Stimulated activated naive CD8-positive, alpha-beta T cell treated with anti-CD3 and anti-CD28 coated beads, Interleukin-15, Interleukin-2, amounts not matched to agents 100 U/mL and 50 U/mL, for 24 hours (primary cell): Measurements from ENCODE around the gene KCNN3.

Source experiments
- ATAC-seq: fragments of 150-1000 bp; cut with Tn5 transposase; one replicate; pipeline ENCODE4 v1.10.0; 2021
- DNase-seq: peaks from one replicate; pipeline ENCODE4 v3.0.0; 2021

The KCNN3 gene

DNA sequence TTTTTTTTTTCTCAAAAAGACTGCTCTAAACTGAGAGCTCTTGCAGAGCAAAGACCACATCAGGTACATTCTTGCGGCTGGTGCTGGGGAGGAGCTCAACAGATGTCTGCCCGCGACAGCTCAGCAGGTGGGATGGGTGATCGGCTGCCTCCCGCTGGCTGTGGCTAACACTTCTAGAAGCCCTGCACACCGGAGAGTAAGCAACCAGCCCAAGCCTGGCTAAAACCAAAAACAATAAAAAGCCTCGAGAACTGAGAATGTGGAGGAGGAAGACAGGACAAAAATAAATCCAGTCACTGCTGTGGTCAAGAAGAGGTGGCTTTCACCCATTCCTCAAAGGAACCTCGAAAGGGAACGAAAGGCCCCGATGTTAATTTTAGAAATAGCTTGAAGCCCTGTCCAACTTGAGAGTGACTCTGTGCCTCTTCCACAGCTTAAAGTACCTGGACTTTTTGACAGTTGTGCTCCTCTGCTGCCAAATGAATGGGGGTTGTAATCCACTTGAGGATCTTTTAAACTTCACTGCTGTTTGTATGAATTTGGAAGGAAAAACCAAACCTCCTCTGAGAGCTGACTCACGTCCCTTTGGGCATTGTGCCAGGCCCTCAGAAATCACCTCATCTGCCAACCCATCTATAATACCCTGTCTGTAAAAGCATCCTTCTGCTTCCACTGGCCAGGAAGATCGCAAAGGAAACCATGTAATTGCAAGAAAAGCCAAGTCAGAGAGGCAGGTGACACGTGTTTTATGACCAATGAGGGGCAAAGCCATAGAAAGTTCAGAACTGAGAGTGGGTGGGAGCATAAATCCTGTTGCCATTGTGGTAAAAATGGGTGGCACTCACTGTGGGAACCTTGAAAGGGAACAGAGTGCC, 78.6 kb downstream of the KCNN3 start:
- peak; percentile 93 for ATAC-seq
- peak; percentile 76 for DNase-seq

DNA sequence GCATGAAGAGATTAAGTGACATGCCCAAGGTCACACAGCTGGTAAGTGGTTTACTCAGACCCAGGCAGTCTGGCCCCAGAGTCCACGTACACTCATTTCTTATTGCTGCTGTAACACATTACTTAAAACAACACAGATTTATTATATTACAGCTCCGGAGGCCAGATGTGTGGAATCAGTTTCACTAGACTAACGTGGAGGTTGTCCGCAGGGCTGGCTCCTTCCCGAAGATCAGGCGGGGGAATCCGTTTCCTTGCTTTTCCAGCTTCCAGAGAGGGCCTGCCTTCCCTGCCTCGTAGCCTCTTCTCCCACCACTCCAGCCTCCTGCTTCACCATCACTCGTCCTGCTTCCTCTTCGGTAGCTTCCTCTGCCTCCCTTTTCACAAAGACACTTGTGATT, 81.2 kb downstream of the KCNN3 start:
- ATAC-seq (no peak), DNase-seq (no peak)

DNA sequence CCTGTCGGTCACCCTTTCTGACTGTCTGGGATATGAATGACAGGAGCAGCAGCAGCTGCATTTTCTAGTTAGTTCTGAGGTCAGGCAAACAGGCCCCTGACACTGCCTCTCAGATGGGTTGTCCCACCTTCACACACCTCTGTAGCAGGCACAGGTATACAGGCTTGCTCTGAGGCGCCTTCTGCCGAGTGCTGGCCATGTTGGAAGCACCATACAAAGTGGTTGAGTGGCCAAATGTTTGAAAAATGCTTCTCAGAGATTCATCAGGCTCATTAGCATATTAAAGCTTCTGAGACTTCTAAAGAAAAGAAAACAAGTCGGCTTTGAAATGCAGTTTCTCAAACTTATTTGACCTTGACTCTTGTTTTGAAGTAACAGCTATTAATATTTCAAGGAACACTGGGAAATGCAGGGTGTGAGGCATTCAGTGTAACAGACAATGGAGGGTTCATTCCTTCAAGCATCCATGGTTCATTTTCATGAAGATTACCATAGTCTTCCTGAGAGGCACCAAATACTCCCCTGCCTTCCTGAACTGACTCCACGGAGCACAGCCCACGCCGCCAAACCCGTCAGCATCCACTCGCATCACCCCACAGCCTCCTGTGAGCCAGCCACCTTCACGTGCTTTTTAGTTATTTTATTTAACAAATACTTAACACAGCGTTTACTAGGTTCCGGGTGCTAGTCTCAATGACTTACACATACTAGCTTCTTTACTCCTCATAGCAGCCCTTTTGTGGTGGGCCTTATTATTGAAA, 81.8 kb downstream of the KCNN3 start:
- DNase-seq (no peak), ATAC-seq (no peak)

DNA sequence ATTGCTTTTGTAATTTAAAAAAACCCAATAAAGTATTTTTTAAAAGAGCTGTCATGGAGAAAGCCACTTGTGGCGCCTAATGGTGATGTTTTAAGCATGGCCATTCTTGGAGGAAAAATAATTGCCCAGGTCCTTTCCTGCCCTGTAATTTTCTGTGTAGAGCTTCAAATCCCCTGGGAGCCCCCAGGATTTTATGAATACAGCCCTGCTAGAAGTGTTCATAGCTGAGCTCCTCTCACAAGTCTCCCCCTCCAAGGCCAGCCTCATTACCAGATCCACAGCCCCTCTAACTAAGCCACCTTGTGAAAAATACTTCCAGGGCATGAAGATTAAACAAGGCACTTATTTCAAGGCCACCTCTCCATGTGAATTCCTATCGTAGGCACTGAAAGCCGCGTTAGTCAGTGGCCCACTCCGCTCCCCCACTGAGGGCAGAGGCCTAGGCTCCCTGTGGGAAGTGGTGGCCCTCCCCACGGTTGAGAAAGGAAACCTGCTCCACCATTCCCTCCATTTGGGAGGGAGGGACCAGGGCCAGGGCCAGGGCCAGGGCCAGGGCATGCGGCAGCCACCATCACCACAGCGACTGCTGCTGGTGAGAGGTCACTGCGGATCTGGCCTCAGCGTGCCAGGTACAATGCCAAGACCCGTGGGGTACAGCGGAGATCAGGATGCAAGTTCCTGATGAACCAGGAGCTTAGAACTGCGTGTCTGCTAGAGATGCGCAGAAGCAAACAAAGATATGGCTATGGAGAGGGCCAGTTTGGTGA, 83.1 kb downstream of the KCNN3 start:
- ATAC-seq, result no peak
- DNase-seq, result no peak

DNA sequence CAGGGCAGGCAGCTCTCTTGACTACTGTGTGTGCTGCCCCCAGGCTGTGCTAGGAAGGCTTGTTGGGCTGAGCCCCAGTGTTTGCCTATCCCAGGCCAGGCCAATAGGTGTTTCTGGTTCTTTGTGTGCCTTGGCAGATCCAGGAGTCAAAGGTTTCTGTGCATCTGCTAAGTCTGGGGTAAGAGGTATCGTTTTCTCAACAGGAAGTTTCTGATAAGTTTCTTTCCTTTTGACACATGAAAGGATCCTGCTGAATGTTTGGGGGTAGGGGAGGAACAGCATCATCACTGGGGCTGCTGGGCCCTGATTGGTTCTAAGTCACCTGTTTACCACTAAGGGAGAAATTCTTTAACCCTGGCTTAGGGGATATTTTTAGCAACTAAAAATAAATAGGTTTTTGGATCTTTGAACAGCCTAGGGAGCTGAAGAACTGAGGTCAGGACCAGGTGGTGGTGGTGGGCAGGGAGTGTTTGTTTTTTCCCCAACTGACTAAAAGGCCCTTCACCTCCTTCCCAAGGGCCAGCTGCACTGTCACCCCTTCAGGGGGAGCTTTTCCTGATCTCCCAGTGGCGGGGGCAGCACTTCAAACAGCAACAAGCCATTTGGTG, 85.1 kb downstream of the KCNN3 start:
- ATAC-seq, result peak; percentile 95
- DNase-seq, result peak; percentile 35

DNA sequence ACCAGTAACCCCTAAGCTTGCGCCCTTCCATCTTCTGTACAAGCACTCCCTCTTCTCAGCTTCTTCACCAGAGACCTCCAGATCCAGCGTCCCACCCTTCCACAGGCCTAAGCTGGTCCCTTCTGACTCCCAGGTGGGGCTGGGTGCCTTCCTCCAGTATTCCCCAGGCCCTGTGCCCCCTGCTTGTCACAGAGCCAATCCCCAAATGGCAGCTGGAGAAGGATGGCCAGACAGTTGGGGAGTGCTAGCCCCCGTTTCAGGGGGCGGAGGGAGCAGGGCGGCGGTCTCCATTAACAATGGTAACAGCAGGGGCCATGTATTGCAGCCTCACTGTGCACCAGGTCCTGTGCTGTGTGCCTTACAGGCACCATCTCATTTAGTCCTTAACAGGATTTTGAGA, 85.7 kb downstream of the KCNN3 start:
- DNase-seq, result no peak
- ATAC-seq, result no peak

DNA sequence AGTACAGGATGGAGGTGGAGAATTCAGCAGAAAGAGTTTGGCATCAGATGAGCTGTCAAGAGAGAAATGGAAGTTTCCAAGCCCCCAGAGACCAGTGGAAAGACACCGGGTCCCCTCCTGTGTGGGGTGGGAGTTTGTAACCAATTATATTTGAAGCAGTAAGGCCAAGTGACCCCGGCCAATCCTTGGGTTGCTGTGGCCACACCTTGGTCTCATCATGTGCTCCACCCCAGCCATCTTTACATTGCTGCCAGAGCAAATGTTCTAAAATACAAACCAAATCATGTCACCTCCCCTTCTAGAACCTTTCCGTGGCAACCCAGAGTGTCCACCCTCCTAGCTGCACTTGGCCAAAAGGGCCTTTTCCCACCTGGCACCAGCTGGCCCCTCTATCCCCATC, 86.1 kb downstream of the KCNN3 start:
- DNase-seq, result no peak
- no peak for ATAC-seq

DNA sequence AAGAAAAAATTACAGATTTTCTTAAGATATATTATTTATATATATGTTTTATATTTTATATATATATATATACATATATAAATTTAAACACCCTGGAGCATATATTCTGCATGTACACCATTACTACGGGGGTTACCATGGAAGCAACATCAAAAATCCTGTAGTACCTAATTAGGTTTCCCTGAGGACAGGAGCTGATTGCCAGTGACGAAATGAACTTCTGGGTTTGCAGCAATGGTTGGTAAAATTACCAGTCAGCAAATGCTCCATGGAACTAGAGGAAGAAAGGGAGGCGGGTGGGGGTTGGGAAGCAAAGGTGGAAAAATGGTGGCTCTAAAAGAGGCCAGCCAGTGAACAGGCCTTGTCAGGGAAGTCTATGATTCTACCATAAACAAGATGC, 89.5 kb downstream of the KCNN3 start:
- ATAC-seq (no peak), DNase-seq (no peak)

DNA sequence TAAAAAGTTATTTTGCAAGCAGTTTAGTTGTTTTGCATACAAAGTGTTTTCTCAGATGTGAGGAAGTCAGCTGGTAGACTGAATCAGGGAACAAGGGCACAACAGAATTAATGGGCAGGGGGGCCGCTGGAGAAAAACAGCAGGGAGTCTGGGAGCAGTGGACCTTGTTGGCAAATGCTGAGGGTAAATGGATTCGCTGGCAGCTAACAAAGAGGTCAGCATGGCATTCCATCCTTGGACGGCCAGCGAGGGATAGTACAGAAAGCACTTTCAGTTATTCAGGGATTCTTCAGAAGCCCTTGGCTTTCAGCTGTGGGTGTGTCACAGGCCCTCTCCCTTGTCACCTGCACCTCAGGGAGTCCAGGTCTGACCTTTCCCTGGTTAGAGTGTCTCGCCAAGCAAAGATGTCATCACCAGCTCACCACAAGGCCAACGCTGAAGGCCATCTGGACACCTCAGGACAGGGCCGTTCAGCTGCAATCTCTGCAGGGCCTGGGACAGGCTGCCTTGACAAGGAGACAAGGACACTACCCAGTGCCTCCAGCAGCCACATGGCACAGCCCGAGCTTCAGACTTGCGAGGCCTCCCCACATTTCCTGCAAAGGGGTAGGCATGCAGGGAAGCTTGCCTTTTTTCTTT, 90.4 kb downstream of the KCNN3 start:
- ATAC-seq (no peak), DNase-seq (no peak)

DNA sequence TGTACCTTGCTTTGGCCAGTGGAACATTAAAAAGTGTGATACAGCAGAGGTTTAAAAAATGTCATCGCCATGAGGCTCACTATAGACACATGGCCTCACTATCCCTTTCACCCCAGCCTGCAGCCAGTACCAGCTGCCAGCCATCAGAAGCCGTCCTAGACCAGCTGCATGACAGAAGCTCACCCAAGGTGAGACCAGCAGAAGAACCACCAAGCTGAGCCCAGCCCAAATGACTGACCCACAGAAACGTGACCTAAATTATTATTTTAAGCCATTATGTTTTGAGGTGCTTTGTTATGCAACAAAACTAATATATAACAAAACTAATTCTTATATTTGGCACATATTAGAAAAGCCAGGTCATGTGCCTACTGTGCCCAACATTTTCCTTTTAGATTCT, 91.1 kb downstream of the KCNN3 start:
- ATAC-seq, result no peak
- no peak for DNase-seq

DNA sequence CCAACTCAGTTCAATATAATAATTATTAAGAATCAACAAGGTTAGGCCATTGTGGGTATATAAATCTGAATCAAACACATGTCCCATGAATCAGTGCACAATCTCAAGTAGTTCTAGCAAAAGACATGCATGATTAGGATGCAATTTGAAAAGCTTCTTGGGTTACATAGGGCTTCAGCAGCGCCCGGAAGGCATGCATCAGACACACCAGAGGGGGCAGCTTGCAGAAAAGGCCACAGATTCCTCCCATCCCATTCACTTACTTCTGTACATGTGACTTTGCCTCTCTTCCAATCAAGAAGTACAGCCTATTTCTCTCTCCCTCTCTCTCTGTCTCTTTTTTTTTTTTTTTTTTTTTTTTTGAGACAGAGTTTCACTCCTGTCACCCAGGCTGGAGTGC, 91.8 kb downstream of the KCNN3 start:
- DNase-seq, result no peak
- no peak for ATAC-seq

DNA sequence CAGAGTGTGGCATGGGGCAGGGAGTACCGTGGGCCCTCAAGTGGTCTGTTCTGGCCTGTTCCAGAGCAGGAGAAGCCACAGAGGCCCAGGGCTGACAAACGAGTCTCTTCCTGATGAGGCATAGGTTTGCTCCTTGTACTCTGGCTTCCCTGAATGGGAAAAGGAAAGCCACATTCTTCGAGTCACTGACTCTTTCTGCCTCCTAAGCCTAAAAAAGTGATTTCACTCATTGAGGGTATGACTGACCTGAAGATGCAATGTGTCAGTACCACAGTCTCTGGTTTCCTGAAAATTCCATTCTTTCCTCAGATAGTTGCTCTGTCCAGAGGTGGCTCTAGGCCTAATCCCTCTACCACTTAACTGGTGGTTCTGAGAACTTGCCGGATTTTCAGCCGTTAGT, 92.3 kb downstream of the KCNN3 start:
- ATAC-seq (no peak), DNase-seq (no peak)

DNA sequence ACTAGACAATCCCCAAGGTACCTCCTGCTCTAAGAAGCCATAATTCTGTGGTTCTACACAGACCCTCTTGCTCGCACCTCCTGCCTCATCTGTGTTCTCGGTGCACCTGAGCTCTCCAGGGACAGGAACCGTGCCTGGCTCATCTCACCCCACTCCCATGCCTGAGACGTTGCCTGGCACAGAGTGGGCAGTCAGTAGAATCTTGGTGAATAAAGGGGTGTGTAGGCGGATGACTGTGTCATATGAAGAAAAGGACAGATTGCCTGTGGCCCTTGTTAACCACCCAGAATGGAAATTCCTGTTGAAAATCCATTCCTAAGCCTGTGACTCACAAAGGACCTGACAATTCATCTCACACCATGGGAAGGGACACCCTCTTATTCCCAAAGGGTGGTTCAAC, 92.9 kb downstream of the KCNN3 start:
- DNase-seq (no peak), ATAC-seq (peak; percentile 55)

DNA sequence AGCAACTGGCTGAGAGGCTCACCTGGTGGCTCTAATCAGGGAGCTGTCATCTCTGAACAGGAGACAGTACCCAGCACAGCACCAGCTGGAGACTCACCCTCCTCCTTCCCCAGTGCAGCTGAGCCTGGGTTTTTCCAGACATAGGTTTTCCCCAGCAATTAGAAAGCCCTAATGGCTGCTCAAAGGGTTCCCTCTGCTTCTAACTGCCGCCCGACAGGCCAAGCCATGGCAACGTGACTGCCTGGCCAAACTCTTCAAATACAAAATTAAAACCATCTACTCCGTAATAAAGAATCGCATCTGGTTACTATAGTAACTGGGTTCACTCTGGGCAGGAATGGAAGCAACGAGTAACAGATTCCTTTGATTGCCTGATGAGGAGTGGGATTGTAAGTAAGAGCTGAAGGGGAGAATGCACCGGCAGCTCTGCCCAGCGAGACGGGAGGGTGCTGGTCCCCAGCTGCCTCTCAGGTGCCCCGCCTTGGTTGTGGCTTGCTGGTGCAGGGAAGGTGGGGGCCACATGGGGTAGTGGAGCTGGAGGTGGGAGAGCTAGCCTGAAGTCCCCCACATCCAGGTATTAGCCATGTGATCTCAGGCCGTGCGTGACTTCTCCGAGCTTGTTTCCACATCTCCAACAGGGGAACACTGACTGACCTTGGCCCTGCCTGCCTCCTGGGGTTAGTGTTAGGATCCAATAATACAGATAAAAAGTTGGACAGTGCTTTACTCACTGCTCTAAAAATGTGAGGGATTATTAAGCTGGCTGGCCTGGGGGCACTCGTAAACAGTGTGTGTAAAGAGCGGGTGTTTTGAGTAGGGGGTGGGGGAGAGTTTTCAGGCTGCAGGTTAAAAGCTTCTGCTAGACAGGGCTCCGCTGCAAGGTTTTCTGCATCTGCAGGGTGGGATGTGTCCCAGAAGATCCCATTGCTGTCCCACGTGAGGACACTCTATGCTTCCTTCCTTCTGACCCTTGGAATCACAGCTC, 94.2 kb downstream of the KCNN3 start:
- ATAC-seq (no peak), DNase-seq (no peak)

DNA sequence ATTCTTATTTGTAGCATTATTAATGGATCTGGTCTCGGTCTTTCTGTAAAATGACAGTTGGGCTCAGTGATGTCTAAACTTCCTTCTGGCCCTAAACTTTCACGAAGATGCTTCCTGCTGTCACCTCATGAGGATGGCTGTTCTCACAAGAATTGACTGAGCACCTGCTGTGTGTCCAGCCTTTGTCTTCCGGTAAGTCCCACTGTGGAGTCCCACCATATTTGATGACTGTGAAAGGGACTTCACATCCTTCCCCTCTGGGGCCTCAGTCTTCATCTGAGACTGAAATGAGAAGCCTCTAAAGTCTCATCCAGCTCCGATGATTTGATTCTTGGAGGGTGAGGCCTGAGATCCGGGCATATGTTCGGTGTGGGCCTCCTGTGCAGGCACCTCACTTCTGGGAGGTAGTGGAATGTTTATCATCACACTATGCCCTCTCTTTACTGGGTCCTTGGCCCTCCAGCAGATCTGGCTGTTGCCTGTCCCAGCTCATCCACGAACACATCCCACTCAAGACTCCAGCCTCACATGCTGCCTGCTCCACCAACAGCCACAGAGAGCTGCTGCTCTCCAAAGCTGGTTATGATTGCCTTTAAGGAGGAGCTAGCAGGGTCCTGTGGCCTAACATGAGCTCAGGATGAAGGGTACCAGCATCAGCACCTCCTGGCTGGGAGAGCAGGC, 95.8 kb downstream of the KCNN3 start:
- DNase-seq (no peak), ATAC-seq (no peak)

DNA sequence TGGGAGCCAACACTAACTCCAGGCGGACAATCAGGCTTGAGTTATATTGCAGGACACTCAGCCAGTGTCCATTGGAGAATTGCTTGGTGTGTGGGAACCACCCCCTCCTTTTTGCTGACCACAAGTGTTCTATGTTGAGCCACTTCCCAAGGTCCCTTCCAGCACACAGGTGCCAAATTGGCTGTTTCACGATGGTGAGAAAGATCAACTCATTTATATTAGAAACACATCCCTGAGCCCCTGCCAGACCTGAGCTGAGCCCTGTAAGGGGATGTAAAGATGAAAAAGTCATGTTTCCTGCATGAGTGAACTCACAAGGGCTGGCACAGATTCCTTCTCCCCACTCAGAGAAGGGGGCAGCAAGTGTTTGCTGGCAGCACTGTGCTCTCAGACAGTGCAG, 96.5 kb downstream of the KCNN3 start:
- ATAC-seq (no peak), DNase-seq (no peak)

DNA sequence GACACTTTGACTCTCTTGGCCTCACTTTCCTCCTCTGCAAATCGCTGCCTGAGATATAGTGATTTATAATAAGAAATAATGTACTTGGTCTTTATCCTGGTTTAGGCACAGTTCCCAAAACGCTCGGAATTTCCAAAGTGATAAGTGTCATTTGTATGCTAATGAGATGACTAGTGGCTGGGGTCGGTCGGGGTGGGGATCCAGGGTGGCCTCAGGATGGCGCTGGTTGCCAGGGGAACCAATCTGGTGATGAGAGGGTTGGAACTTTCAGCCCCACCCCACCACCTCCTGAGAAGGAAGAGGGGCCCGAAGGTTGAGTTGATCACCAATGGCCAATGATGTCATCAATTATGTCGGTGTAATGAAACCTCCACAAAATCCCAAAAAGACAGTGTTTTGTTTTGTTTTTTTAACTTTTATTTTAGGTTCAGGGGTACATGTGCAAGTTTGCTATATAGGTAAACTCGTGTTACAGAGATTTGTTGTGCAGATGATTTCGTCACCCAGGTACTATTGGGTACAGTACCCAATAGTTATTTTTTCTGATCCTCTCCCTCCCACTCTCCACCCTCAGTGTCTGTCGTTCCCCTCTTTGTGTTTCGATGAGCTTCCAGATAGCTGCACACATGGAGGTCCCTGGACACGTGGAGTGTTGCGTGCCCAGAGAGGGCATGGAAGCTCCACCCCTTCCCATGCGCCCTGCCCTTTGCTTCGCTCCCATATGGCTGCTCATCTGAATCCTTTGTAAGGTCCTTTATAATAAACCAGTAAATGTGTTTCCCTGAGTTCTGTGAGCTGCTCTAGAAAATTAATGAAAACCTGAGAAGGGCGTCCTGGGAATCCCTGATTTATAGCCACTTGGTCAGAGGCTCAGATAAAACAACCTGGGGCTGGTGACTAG, 97.2 kb downstream of the KCNN3 start:
- peak; percentile 60 for DNase-seq

DNA sequence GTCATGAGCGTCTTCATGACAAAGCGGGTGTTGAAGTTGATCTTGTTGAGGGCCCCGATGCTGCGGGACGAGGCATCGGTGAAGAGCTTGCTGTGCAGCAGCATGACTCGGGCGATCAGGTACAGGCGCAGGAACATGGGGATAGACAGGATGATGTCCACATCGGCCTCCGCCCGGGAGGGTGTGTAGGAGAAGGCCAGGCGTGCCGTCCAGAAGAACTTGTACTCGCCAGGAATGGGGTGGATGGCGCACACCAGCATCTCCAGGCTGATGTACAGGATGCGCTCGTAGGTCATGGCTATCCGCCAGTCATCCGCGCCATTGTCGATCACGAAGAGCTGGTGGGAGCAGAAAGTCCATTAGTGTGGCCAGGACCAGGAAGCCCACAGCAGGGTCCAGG, 98.0 kb downstream of the KCNN3 start:
- DNase-seq (no peak), ATAC-seq (no peak)

More for the DNA sequence above, 97.2 kb downstream of the KCNN3 start:
- ATAC-seq, result no peak
